Mucosa of rectum (tissue), 2 donors: ENCODE measurements around the gene THEM5.

ENCODE experiments used
- H3K27ac ChIP-seq, 2 donors: one replicate each; pipeline ENCODE4 v1.7.0; 2013; ENCODE audit warnings: inconsistent platforms in 2 of 2, low read depth in 2 of 2, low read length in 2 of 2
- H3K27me3 ChIP-seq, 2 donors: one replicate each; pipeline ENCODE4 v1.7.0; 2013; ENCODE audit warnings: low read length in 2 of 2; ENCODE audit not compliant: control insufficient read depth in 2 of 2, insufficient read depth in 2 of 2
- H3K36me3 ChIP-seq, 2 donors: one replicate each; pipeline ENCODE4 v1.7.0; 2013; ENCODE audit warnings: low read length in 2 of 2; ENCODE audit not compliant: control insufficient read depth in 2 of 2, insufficient read depth in 2 of 2
- H3K4me1 ChIP-seq, 2 donors: one replicate each; pipeline ENCODE4 v1.7.0; 2013; ENCODE audit warnings: low read length in 2 of 2, mild to moderate bottlenecking in 1 of 2; ENCODE audit not compliant: control insufficient read depth in 2 of 2, insufficient read depth in 2 of 2
- H3K4me3 ChIP-seq, 2 donors: one replicate each; pipeline ENCODE4 v1.7.0; 2013; ENCODE audit warnings: low read length in 2 of 2
- H3K9ac ChIP-seq, 2 donors: one replicate each; pipeline ENCODE4 v1.7.0; 2013; ENCODE audit warnings: low read length in 2 of 2, low read depth in 1 of 2, mild to moderate bottlenecking in 1 of 2
- H3K9me3 ChIP-seq, 2 donors: one replicate each; pipeline ENCODE4 v1.7.0; 2013; ENCODE audit warnings: low read length in 2 of 2; ENCODE audit not compliant: control insufficient read depth in 2 of 2
- donor health status: healthy.
- donor health status: Normal muscosa, but diverticular disease.

THEM5 gene

GRCh38 chr1:151803915-151804314 lies 49.6 kb downstream of the THEM5 start:
- Histone ChIP-seq H3K4me1 (no peaks in the 10 kb centered on the region), H3K9ac (no peak overlapping the region), H3K27me3 (no peaks in the 10 kb centered on the region), H3K36me3 (peaks cover 0 to 10% of the 10 kb centered on the region in 2 donors), H3K4me3 (no peak overlapping the region), H3K9me3 (no peaks in the 10 kb centered on the region), H3K27ac (no peak overlapping the region)

- H3K9me3 ChIP-seq, result no peaks in the 10 kb centered on the region
- no peaks in the 10 kb centered on the region for H3K4me1 ChIP-seq
- no peak overlapping the region for H3K4me3 ChIP-seq
- no peaks in the 10 kb centered on the region for H3K27me3 ChIP-seq
- H3K27ac ChIP-seq, result no peak overlapping the region
- peaks cover 0 to 9% of the 10 kb centered on the region in 2 donors for H3K36me3 ChIP-seq
- H3K9ac ChIP-seq, result no peak overlapping the region
Measured at GRCh38 chr1:151803164-151803563, 50.3 kb downstream of the THEM5 start.

GRCh38 chr1:151802372-151802771 lies 51.1 kb downstream of the THEM5 start:
- Histone ChIP-seq H3K36me3 (peaks cover 0 to 3% of the 10 kb centered on the region in 2 donors), H3K4me3 (no peak overlapping the region), H3K9me3 (no peaks in the 10 kb centered on the region), H3K27me3 (no peaks in the 10 kb centered on the region), H3K4me1 (no peaks in the 10 kb centered on the region), H3K9ac (no peak overlapping the region), H3K27ac (no peak overlapping the region)

GRCh38 chr1:151801846-151802245 lies 51.7 kb downstream of the THEM5 start:
- H3K9me3 ChIP-seq, result no peaks in the 10 kb centered on the region
- H3K4me3 ChIP-seq, result no peak overlapping the region
- H3K9ac ChIP-seq, result no peak overlapping the region
- H3K4me1 ChIP-seq, result no peaks in the 10 kb centered on the region
- no peaks in the 10 kb centered on the region for H3K36me3 ChIP-seq
- no peaks in the 10 kb centered on the region for H3K27me3 ChIP-seq
- no peak overlapping the region for H3K27ac ChIP-seq

DNA sequence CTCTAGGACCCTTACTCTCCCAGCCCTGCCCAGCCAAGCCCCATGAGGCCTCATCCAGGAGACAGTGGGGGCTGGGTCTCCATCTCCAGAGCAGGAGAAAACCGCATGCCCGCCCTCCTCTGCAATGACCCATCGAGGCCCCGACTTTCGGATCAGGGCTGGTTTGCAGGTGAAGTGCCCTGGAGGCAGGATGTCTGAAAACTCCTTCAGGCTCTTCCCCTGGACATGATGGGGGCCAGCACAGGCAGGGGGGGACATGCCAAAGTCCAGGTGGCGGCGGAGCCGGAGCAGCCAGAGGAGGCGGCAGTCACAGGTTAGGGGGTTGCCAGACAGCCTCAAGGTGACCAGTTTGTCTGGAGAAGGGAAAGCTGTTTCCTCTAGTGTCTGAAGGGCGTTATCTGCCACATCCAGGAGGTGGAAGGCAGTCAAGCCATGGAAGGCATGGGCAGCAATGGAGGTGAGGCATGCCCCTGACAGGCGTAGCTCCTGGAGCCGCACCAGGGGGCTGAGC lies 52.1 kb downstream of the THEM5 start:
- Histone ChIP-seq H3K4me1 (no peaks in the 10 kb centered on the region), H3K4me3 (no peak overlapping the region), H3K27ac (no peak overlapping the region), H3K9ac (no peak overlapping the region), H3K36me3 (no peaks in the 10 kb centered on the region), H3K27me3 (no peaks in the 10 kb centered on the region), H3K9me3 (no peaks in the 10 kb centered on the region)

DNA sequence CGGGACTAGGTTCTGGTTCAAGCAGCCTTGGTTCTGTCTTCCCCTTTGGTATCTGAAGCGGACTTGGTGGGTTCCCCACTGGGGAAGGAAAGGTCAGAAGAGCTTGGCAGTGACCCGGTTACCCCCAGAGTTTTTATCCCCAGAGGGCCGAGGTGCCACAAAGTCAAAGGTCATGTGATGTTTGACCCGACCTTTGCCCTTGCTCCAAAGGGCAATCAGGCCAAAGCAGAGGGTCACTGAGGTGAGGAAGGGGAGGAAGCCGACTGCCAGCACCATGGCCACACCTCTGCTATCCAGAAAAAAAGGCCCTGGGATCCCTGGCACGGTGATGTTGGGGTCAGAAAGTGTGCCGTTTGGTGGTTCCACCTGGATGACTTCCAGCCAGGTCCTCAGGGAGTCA lies 52.7 kb downstream of the THEM5 start:
- Histone ChIP-seq H3K27me3 (no peaks in the 10 kb centered on the region), H3K9ac (no peak overlapping the region), H3K36me3 (no peaks in the 10 kb centered on the region), H3K4me3 (no peak overlapping the region), H3K4me1 (no peaks in the 10 kb centered on the region), H3K9me3 (no peaks in the 10 kb centered on the region), H3K27ac (no peak overlapping the region)

GRCh38 chr1:151799179-151800022 lies 54.1 kb downstream of the THEM5 start:
- Histone ChIP-seq H3K4me3 (no peak overlapping the region), H3K36me3 (no peaks in the 10 kb centered on the region), H3K9ac (no peak overlapping the region), H3K27me3 (no peaks in the 10 kb centered on the region), H3K9me3 (no peaks in the 10 kb centered on the region), H3K27ac (no peak overlapping the region), H3K4me1 (no peaks in the 10 kb centered on the region)

- no peaks in the 10 kb centered on the region for H3K9me3 ChIP-seq
- H3K36me3 ChIP-seq, result peaks cover 0 to 2% of the 10 kb centered on the region in 2 donors
- no peaks in the 10 kb centered on the region for H3K4me1 ChIP-seq
- no peak overlapping the region for H3K27ac ChIP-seq
- H3K9ac ChIP-seq, result no peak overlapping the region
- H3K27me3 ChIP-seq, result no peaks in the 10 kb centered on the region
- no peak overlapping the region for H3K4me3 ChIP-seq
Measured at GRCh38 chr1:151798571-151798970, 54.9 kb downstream of the THEM5 start.
